Measurements from ENCODE around the gene MICAL2.

The MICAL2 gene

DNA sequence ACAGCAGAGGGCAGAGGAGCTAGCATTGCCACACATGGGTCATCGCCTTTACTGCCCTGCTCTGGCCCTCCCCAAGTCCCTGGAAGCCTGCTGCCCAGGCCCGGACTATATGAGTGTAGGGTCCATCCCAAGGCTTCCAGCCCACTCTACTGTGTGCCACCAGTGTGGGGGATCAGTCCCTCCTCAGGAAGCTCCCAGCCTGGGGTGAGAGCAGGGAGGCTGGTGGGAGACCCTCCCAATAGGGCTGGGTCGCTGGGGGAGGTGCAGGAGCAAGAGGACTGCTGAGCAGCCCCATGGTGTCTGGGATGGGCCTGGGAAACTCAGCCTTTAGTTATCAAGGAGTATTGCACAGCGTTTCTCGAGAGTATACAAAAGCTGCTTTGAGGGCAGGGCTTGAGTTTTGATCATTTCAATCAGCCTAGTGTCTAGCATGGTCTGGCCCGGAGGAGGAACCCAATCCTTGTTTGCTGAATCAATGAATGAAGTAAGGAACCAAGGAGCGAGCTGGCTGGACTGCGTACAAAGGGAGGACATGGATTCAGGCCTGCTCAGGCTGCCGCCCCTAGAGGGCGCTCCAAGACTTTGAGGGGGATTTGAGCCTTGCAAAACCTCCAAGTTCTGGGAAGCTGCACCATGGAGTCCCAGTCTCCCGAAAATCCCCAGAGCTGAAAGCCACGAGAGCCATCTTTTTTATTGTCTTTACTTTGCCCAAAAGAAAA lies 178.0 kb downstream of the MICAL2 start:
- H3K4me1 ChIP-seq (ENCODE audit: control insufficient read depth, insufficient read depth, low read length), result peaks cover 22% of the 10 kb centered on the region
- H3K27me3 ChIP-seq (ENCODE audit: control insufficient read depth, insufficient read depth, low read length), result no peaks in the 10 kb centered on the region
- no peak overlapping the region for H3K4me3 ChIP-seq (ENCODE audit: low read length)
- H3K9me3 ChIP-seq (ENCODE audit: control insufficient read depth, low read length), result no peaks in the 10 kb centered on the region
- no peak overlapping the region for H3K9ac ChIP-seq (ENCODE audit: low read length)
- H3K36me3 ChIP-seq (ENCODE audit: control insufficient read depth, insufficient read depth, low read length), result peaks cover 4% of the 10 kb centered on the region

DNA sequence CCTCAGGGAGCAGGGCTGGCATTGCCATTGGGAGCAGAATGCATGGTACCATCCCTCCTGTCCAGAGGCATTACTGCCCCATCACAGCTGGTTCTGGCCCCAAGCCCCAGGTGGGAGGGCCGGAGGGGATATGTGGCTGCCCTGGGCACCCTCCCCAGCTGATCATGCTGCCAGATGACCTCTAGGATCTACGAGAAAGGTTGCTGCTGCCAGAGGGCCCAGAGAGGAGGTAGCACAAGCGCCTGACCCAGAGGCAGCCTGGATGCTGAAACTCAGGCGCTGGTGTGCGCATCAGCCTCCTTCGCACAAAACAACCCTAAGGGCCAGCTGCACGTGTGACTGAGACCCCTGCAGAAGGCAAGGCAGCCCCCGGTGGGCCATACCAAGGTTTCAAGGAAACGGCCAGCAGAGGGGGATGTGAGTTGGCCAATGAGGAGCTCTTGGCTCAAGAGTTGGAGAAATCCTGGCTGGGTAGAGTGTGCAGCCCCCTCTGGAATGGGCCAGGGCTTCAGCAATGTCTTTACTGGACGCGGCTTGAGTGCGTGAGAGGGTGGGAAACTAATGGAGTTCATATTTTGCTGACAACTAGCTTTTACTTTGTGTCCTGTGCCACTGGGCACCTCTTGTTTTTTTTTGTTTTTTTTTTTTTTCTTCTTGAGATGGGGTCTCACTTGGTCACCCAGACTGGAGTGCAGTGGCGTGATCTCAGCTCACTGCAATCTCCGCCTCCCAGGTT lies 178.7 kb downstream of the MICAL2 start:
- Histone ChIP-seq H3K36me3 (ENCODE audit: control insufficient read depth, insufficient read depth, low read length) (peaks cover 4% of the 10 kb centered on the region), H3K9me3 (ENCODE audit: control insufficient read depth, low read length) (no peaks in the 10 kb centered on the region), H3K9ac (ENCODE audit: low read length) (no peak overlapping the region), H3K4me1 (ENCODE audit: control insufficient read depth, insufficient read depth, low read length) (peaks cover 22% of the 10 kb centered on the region), H3K4me3 (ENCODE audit: low read length) (no peak overlapping the region), H3K27me3 (ENCODE audit: control insufficient read depth, insufficient read depth, low read length) (no peaks in the 10 kb centered on the region)

DNA sequence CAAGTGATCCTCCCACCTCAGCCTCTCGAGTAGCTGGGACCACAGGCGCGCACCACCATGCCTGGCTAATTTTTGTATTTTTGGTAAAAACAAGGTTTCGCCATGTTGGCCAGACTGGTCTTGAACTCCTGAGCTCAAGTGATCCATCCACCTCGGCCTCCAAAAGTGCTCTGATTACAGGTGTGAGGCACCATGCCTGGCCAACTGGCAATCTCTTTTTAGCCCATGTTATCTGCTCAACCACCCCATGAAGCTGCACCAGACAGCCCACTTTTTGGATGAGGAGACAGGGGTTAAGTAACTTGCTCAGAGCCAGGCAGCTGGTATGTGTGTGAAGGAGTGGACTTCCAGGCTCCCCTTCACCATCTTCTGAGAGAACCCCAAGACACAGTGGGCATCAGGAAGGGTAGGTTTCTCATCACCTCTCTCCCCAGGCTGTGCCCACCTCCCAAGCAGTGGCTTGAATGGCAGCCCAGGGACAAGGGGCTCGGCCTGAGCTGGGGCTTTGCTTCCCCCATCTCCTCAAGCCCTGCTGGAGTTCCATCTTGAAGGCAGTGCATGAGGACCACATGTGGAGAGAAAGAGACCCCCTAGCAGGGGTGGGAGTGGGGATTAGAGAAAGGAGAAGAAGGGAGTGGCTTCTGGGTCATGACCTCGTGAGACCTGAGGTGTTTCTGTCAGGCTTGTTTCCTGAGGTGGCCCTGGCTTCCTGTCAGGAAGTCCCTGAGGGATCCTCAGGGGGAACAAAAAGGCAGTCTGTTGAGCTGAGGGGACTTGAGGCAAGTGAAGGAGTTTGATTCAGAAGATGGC lies 179.5 kb downstream of the MICAL2 start:
- H3K4me3 ChIP-seq (ENCODE audit: low read length), result no peak overlapping the region
- no peaks in the 10 kb centered on the region for H3K27me3 ChIP-seq (ENCODE audit: control insufficient read depth, insufficient read depth, low read length)
- peaks cover 22% of the 10 kb centered on the region for H3K4me1 ChIP-seq (ENCODE audit: control insufficient read depth, insufficient read depth, low read length)
- H3K9ac ChIP-seq (ENCODE audit: low read length), result no peak overlapping the region
- peaks cover 4% of the 10 kb centered on the region for H3K36me3 ChIP-seq (ENCODE audit: control insufficient read depth, insufficient read depth, low read length)
- H3K9me3 ChIP-seq (ENCODE audit: control insufficient read depth, low read length), result no peaks in the 10 kb centered on the region

DNA sequence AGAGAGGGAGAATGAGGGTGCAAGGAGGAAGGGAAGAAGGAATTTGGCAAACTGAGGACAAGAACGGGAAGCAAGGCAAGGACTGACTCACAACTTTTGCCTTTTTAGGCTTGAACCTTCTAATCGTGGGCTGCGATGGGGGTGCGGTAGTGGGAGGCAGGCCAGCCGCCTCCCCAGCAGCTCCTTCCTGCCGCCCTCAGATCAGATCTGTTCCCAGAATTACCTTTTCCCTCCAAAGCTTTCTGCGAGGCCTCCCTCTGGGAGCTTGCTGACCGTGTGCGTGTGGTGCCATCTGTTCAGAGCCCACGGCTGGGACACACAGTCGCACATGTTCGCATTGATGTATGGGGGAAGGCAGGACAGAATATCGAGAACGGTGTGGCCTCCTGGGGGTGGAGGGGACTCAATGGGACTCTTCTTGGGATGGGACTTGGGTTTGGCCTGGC lies 180.1 kb downstream of the MICAL2 start:
- H3K4me3 ChIP-seq (ENCODE audit: low read length), result no peak overlapping the region
- peaks cover 22% of the 10 kb centered on the region for H3K4me1 ChIP-seq (ENCODE audit: control insufficient read depth, insufficient read depth, low read length)
- no peaks in the 10 kb centered on the region for H3K9me3 ChIP-seq (ENCODE audit: control insufficient read depth, low read length)
- no peak overlapping the region for H3K9ac ChIP-seq (ENCODE audit: low read length)
- H3K36me3 ChIP-seq (ENCODE audit: control insufficient read depth, insufficient read depth, low read length), result peaks cover 4% of the 10 kb centered on the region
- H3K27me3 ChIP-seq (ENCODE audit: control insufficient read depth, insufficient read depth, low read length), result no peaks in the 10 kb centered on the region

DNA sequence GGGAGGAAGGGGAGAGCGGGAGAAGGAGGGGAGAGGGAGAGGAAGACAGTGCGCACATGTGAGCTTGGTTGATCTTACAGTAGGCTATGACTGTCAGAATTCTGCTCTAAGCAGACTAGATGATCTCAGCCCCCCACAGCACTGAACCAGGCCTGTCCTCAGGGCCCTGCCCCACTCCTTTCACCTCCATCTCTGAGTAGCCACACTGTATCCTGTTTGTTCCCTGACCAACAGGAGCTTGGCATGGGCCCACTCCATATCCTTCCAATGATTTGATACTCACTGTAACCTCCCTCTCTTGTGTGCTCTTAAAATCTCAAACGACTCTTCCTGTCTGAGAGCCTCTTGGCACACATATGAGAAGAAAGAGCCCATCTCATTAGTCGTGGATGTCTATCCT lies 180.9 kb downstream of the MICAL2 start:
- H3K4me1 ChIP-seq (ENCODE audit: control insufficient read depth, insufficient read depth, low read length), result peaks cover 15% of the 10 kb centered on the region
- H3K4me3 ChIP-seq (ENCODE audit: low read length), result no peak overlapping the region
- peaks cover 4% of the 10 kb centered on the region for H3K36me3 ChIP-seq (ENCODE audit: control insufficient read depth, insufficient read depth, low read length)
- no peak overlapping the region for H3K9ac ChIP-seq (ENCODE audit: low read length)
- no peaks in the 10 kb centered on the region for H3K27me3 ChIP-seq (ENCODE audit: control insufficient read depth, insufficient read depth, low read length)
- H3K9me3 ChIP-seq (ENCODE audit: control insufficient read depth, low read length), result no peaks in the 10 kb centered on the region

DNA sequence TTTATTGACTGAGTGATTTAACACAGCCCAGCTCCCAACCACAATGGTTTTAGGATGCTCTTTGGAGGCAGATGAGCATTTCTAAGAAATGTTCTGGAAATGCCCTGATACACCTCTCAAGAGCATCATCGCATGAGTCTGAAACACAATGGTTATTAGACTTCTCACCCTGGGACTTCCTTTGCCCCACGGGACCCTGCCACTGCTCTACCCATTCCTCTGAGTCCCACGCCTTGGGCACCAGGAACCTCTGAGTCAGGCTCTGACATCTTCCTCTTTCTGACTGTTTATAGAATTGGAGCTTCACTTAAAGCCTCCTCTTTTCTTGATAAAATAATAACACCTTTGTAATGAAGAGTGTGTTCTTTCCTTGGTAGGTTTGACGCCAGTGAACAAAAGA lies 181.4 kb downstream of the MICAL2 start:
- Histone ChIP-seq H3K36me3 (ENCODE audit: control insufficient read depth, insufficient read depth, low read length) (peaks cover 4% of the 10 kb centered on the region), H3K27me3 (ENCODE audit: control insufficient read depth, insufficient read depth, low read length) (no peaks in the 10 kb centered on the region), H3K4me3 (ENCODE audit: low read length) (no peak overlapping the region), H3K9me3 (ENCODE audit: control insufficient read depth, low read length) (no peaks in the 10 kb centered on the region), H3K9ac (ENCODE audit: low read length) (no peak overlapping the region), H3K4me1 (ENCODE audit: control insufficient read depth, insufficient read depth, low read length) (peaks cover 15% of the 10 kb centered on the region)

DNA sequence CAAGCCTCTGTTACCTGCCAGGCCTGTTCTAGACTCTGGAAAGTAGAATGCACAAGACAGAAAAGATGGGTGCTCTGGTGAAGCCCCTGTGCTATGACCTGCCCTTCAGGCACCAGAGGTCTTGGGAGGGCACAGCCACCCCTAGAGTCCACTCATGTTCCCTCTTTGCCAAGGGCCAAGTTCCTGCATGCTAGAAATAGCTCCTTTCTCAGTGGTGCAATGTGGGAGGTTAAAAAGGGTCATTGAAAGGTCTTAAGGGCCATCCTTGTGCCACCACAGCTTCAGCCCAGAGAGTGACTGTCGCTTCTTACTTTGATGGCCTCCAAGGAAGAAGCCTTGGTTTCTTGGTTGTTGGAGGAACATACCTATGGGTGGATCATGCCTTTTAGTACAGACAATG lies 182.4 kb downstream of the MICAL2 start:
- Histone ChIP-seq H3K36me3 (ENCODE audit: control insufficient read depth, insufficient read depth, low read length) (no peaks in the 10 kb centered on the region), H3K4me3 (ENCODE audit: low read length) (no peak overlapping the region), H3K4me1 (ENCODE audit: control insufficient read depth, insufficient read depth, low read length) (peaks cover 6% of the 10 kb centered on the region), H3K9ac (ENCODE audit: low read length) (no peak overlapping the region), H3K9me3 (ENCODE audit: control insufficient read depth, low read length) (no peaks in the 10 kb centered on the region), H3K27me3 (ENCODE audit: control insufficient read depth, insufficient read depth, low read length) (no peaks in the 10 kb centered on the region)

GRCh38 chr11:12293486-12293885 lies 183.1 kb downstream of the MICAL2 start:
- Histone ChIP-seq H3K9ac (ENCODE audit: low read length) (no peak overlapping the region), H3K9me3 (ENCODE audit: control insufficient read depth, low read length) (no peaks in the 10 kb centered on the region), H3K27me3 (ENCODE audit: control insufficient read depth, insufficient read depth, low read length) (no peaks in the 10 kb centered on the region), H3K4me1 (ENCODE audit: control insufficient read depth, insufficient read depth, low read length) (no peaks in the 10 kb centered on the region), H3K4me3 (ENCODE audit: low read length) (no peak overlapping the region), H3K36me3 (ENCODE audit: control insufficient read depth, insufficient read depth, low read length) (no peaks in the 10 kb centered on the region)

DNA sequence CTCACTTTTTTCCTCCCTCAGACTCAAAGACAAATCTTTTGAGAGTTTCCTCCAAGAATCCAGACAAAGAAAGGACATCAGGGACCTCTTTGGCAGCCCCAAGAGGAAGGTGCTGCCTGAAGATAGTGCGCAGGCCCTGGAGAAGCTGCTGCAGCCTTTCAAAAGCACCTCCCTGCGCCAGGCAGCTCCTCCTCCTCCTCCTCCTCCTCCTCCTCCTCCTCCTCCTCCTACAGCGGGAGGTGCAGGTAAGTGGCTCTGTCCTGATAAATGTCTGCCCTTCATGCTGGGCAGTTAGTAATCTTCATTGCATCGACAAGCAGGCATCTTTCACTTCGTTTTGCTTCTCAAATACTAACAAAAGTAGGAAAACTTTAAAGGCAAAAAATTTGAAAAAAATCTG lies 184.2 kb downstream of the MICAL2 start:
- Histone ChIP-seq H3K9me3 (ENCODE audit: control insufficient read depth, low read length) (no peaks in the 10 kb centered on the region), H3K4me3 (ENCODE audit: low read length) (no peak overlapping the region), H3K4me1 (ENCODE audit: control insufficient read depth, insufficient read depth, low read length) (no peaks in the 10 kb centered on the region), H3K36me3 (ENCODE audit: control insufficient read depth, insufficient read depth, low read length) (no peaks in the 10 kb centered on the region), H3K9ac (ENCODE audit: low read length) (no peak overlapping the region), H3K27me3 (ENCODE audit: control insufficient read depth, insufficient read depth, low read length) (no peaks in the 10 kb centered on the region)

- no peaks in the 10 kb centered on the region for H3K27me3 ChIP-seq (ENCODE audit: control insufficient read depth, insufficient read depth, low read length)
- H3K9me3 ChIP-seq (ENCODE audit: control insufficient read depth, low read length), result no peaks in the 10 kb centered on the region
- no peak overlapping the region for H3K4me3 ChIP-seq (ENCODE audit: low read length)
- H3K9ac ChIP-seq (ENCODE audit: low read length), result no peak overlapping the region
- no peaks in the 10 kb centered on the region for H3K36me3 ChIP-seq (ENCODE audit: control insufficient read depth, insufficient read depth, low read length)
- H3K4me1 ChIP-seq (ENCODE audit: control insufficient read depth, insufficient read depth, low read length), result no peaks in the 10 kb centered on the region
These were observed 185.6 kb downstream of the MICAL2 start for GRCh38 chr11:12295943-12296342.

GRCh38 chr11:12298610-12299009 lies 188.2 kb downstream of the MICAL2 start:
- H3K36me3 ChIP-seq (ENCODE audit: control insufficient read depth, insufficient read depth, low read length), result no peaks in the 10 kb centered on the region
- H3K9me3 ChIP-seq (ENCODE audit: control insufficient read depth, low read length), result no peaks in the 10 kb centered on the region
- no peaks in the 10 kb centered on the region for H3K27me3 ChIP-seq (ENCODE audit: control insufficient read depth, insufficient read depth, low read length)
- H3K9ac ChIP-seq (ENCODE audit: low read length), result no peak overlapping the region
- no peak overlapping the region for H3K4me3 ChIP-seq (ENCODE audit: low read length)
- H3K4me1 ChIP-seq (ENCODE audit: control insufficient read depth, insufficient read depth, low read length), result no peaks in the 10 kb centered on the region

DNA sequence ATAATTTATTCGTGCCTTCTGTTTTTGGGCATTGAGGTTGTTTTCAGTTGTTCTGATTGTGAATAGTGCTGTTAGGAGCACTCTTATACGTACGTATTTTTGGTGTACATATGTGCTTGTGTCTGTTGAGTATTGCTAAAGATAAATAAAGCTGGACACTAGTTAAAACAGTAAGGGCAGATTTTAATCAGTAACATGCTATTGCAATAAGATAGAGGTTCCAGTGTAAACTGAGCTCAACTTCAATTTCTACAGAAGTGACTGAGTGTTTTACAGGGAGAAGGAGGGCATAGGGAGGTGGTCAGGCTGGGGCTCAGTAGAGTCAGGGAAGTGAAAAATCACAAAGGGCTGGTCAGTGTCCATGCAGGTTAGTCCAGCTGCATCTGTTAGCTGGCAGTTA lies 191.0 kb downstream of the MICAL2 start:
- H3K36me3 ChIP-seq (ENCODE audit: control insufficient read depth, insufficient read depth, low read length), result no peaks in the 10 kb centered on the region
- no peak overlapping the region for H3K4me3 ChIP-seq (ENCODE audit: low read length)
- no peak overlapping the region for H3K9ac ChIP-seq (ENCODE audit: low read length)
- no peaks in the 10 kb centered on the region for H3K27me3 ChIP-seq (ENCODE audit: control insufficient read depth, insufficient read depth, low read length)
- no peaks in the 10 kb centered on the region for H3K9me3 ChIP-seq (ENCODE audit: control insufficient read depth, low read length)
- H3K4me1 ChIP-seq (ENCODE audit: control insufficient read depth, insufficient read depth, low read length), result no peaks in the 10 kb centered on the region
